Activated CD4-positive, CD25-positive, alpha-beta regulatory T cell treated with anti-CD3 and anti-CD28 coated beads, Interleukin-2, amount 50 U/mL, for 16 hours (primary cell): ENCODE results near the gene CD244.

ENCODE experiments used
- DNase-seq: peaks from one replicate; pipeline ENCODE4 v3.0.0-alpha.2; 2020; ENCODE audit warnings: low read depth, low spot score

The CD244 gene

DNA sequence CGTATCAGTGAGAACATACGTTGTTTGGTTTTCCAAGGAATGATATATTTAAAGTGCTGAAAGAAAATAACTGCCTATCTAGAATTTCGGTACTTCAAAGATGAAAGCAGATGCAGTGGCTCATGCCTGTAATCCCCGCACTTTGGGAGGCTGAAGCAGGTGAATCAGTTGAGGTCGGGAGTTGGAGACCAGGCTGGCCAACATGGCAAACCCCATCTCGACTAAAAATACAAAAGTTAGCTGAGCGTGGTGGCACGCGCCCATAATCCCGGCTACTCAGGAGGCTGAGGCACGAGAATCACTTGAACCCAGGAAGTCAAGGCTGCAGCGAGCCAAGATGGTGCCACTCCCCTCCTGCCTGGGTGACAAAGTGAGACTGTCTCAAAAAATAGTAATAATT is 16.4 kb downstream of the CD244 start:
- no peak for DNase-seq

DNA sequence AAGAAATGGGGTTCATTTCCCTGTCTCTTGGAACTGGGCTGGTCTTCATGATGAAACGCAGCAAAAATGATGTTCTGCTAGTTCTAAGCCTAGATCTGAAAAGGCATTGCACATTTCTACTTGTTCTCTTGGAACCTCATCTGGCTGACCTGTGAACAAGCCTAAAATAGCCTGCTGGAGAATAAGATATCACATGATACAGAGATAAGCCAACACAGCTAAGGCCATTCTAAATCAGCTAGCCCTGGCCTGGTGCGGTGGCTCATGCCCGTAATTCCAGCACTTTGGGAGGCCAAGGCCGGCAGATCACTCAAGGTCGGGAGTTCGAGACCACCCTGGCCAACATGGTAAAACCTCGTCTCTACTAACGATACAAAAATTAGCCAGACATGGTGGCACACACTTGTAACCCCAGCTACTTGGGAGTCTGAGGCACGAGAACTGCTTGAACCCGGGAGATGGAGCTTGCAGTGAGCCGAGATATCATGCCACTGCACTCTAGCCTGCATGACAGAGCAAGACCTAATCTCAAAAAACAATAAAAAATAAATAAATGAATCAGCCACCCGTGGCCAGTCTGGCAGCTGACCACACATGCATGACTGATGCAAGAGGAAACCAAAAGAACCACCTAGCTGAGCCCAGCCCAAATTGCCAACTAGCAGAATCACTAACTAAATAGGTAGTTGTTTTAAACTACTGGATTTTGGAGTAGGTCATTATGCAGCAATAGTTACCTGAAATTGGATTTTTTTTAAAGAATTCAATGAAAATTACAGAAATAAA is 18.0 kb downstream of the CD244 start:
- no peak for DNase-seq

GRCh38 chr1:160841079-160841478 is 21.6 kb downstream of the CD244 start:
- no peak for DNase-seq

- no peak for DNase-seq
Measured at GRCh38 chr1:160839746-160840145, 22.9 kb downstream of the CD244 start.

- no peak for DNase-seq
Measured at GRCh38 chr1:160838888-160839287, 23.8 kb downstream of the CD244 start.

DNA sequence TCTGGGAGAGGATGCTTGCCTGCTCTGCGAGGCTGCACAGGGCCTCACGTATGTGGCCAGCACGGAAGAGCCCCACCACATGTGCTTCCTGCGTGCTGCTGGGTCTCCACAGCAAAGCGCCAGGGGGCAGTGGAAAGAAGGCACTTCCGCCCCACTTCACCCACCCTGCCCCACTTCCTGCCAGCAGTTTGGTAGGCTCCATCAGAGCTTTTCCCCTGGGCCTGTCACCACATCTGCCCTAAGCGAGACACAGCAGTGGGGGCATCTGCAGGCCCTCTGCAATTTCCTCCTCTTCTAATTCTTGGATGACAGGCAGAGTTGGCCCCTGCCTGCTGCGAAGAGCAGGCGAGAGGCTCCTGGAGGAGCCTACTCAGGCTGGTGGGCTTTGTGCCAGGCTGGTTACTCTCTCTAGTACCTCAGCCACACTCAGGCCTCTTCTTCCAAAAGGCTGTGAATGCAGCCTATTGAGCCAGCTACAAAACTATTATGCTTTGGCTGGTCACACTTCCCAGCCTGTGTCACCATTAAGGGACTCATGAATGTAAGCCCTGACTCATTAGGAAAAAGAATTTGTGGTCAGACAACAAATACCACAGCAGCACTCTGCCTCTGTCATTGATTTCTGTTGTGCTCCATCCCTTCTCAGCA is 25.0 kb downstream of the CD244 start:
- peak; percentile 58 for DNase-seq

DNA sequence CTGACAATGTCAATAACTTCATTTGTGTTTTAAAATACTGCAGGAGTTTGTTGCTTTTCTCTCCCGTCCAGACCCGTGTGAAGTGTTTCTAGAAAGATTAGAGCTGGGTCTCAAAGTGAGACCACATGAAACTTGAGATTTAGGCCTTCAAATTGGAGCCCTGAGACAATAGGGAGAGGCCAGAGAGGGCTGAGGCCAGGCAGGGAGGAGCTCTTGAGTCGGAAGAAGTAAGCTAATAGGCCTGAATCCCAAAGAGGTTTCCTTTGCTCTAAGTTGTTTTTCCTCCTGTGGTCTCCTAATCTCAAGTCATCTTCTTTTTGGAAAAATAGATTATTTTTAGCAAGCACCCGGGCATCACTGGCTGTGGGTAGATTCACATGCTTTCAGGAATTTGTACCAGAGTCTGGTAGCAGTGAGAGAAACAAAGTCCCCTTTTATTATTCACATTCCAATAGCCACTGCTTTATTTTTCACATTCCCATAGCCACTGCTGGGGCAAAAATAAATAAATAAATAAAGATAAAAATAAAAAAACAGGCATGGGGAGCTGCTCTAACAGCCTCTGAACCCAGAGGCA is 25.6 kb downstream of the CD244 start:
- no peak for DNase-seq

GRCh38 chr1:160836561-160836960 is 26.1 kb downstream of the CD244 start:
- DNase-seq: no peak

GRCh38 chr1:160835751-160836150 is 26.9 kb downstream of the CD244 start:
- DNase-seq: no peak

DNA sequence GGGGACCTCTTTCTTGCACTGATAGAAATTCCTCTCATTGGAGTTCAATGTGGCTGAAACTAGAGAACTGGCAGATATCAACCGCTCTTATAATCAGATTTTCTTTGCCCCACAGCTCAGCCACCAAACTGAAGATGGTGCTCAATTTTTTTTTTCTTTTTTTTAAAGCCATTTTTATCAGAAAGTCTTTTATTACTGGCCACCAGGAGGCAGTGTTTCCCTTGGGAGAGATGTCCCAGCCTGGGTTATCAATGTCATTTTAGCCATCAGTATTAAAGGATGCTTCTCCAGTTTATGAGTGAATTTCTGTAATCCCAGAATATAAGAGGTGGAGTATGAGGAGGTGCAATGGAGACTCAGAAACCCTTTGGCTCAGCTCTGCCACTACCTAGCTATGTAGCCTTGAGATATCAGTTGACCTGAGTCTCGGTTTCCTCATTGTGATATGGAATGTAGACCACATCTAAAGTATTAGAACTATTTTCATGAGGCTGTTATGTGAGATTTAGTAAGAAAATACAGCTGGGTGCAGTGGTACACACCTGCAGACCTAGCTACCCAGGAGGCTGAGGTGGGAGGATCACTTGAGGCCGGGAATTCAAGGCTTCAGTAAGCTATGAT is 27.6 kb downstream of the CD244 start:
- DNase-seq: no peak

- peak; percentile 62 for DNase-seq
Measured at GRCh38 chr1:160830321-160831153, 32.1 kb downstream of the CD244 start.

- DNase-seq: no peak
Measured at GRCh38 chr1:160829766-160830165, 32.9 kb downstream of the CD244 start.

- DNase-seq: no peak
Measured at GRCh38 chr1:160827418-160827817, 35.3 kb downstream of the CD244 start.

- no peak for DNase-seq
Measured at GRCh38 chr1:160826546-160826945, 36.1 kb downstream of the CD244 start.

DNA sequence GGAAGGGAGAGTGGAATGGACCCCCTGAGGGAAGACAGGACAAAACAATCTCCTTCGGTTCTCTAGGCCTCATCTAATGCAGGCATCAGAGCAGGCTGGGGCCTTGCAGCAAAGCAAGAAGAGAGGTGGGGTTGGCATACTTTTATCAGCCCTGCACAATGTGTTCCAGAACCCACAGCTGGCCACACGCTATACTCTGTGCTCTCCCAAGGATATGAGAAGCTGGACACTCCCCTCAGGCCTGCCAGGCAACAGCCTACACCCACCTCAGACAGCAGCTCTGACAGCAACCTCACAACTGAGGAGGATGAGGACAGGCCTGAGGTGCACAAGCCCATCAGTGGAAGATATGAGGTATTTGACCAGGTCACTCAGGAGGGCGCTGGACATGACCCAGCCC is 39.4 kb downstream of the CD244 start:
- no peak for DNase-seq

GRCh38 chr1:160821627-160822026 is 41.1 kb downstream of the CD244 start:
- DNase-seq: no peak

DNA sequence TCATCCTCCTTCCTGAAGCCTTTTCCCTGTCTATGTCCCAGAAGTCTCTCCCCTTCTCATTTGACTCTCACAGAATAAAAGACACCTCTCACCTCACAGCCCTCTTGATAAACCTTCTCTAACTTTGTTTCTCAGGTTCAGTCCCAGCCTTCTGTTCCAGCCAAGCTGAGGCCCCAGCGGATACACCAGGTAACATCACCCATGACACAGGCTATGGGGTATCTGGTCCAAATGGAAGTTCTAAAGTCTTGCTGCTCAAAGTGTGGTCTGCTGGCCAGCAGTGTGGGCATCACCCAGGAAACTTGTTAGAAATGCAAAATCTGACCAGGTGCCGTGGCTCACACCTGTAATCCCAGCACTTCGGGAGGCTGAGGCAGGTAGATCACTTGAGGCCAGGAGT is 43.5 kb downstream of the CD244 start:
- no peak for DNase-seq

DNA sequence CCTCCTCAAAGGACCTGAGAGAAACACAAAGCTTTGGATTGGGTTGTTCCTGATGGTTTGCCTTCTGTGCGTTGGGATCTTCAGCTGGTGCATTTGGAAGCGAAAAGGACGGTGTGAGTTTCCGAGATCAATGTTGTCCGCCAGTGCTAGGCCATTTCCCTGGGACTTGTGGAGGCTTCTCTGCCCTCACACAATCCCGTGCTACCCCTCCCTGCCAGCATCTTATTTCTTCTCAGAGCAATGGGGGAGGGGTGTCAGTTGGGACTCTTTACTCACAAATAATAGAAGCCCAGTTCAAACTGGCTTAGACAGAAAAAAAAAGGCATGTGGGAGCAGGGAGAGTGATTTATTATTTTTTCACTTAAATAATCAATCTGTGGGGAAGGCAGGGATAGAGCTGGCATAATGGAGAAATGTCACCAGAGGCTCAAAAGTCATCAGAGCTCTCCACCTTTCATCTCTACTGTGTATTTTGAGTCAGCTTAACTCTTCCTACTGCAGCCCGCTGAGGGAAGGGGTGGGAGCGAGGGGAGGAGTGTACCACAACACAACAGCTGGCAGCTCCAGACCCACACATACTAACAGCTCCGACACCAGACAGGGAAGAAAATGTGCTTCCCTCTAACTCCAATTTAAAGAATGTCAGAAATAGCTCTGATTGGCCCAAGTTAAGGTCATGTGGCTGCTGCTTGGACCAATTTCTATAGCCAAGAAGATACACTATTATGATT is 44.3 kb downstream of the CD244 start:
- no peak for DNase-seq

GRCh38 chr1:160814856-160815255 is 47.8 kb downstream of the CD244 start:
- DNase-seq: no peak

- DNase-seq: no peak
Measured at GRCh38 chr1:160814316-160814715, 48.4 kb downstream of the CD244 start.

DNA sequence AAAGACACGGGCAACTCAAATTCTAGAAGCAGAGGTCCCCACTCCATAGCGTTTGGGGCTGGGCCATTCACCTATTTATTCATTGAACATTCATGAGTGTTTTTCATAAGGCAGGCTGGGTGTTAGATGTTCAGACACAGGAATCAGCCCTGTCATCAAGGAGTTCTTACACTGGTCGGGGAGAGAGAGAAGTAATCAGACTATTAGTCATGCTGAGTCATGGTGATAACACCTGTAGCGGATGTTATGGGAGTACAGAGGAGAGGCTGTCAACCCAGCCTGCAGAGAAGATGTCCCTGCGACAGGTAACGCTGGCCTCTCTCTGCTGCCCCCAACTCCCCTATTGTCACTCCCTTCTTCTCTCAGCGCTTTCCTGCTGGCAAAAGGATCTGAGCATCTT is 49.5 kb downstream of the CD244 start:
- DNase-seq: no peak
